KMS-11 (cell line): ENCODE measurements around the gene PLEKHG5.

Experiments used
- H2AFZ ChIP-seq: fragments of 200-600 bp; sonication (generic); 2 replicates; pipeline ENCODE4 v1.6.1; 2016; ENCODE audit warnings: antibody characterized with exemption, mixed run types, low read depth
- H3K27ac ChIP-seq: fragments of 200-600 bp; sonication (generic); 2 replicates; pipeline ENCODE4 v1.6.1; 2016; ENCODE audit warnings: mild to moderate bottlenecking, mixed run types
- H3K27me3 ChIP-seq: fragments of 200-600 bp; sonication (generic); 2 replicates; pipeline ENCODE4 v1.6.1; 2017; ENCODE audit warnings: mild to moderate bottlenecking, low read depth, mixed run types, moderate library complexity; ENCODE audit not compliant: insufficient read depth
- H3K36me3 ChIP-seq: fragments of 200-600 bp; sonication (generic); 2 replicates; pipeline ENCODE4 v1.6.1; 2017; ENCODE audit warnings: mild to moderate bottlenecking, mixed run types; ENCODE audit not compliant: insufficient read depth
- H3K4me1 ChIP-seq: fragments of 200-600 bp; sonication (generic); 2 replicates; pipeline ENCODE4 v1.6.1; 2016; ENCODE audit warnings: mild to moderate bottlenecking, low read depth, mixed run types; ENCODE audit not compliant: poor library complexity, severe bottlenecking
- H3K4me2 ChIP-seq: fragments of 200-600 bp; sonication (generic); 2 replicates; pipeline ENCODE4 v1.7.0; 2016; ENCODE audit warnings: mild to moderate bottlenecking, mixed run types
- H3K4me3 ChIP-seq: fragments of 200-600 bp; sonication (generic); IDR thresholded peaks from 2 replicates; pipeline ENCODE4 v1.6.1; 2017; ENCODE audit warnings: low read depth, low read length, mixed read lengths; ENCODE audit not compliant: insufficient read depth
- H3K79me2 ChIP-seq: fragments of 200-600 bp; sonication (generic); 2 replicates; pipeline ENCODE4 v1.6.1; 2016; ENCODE audit warnings: low read depth, mixed run types; ENCODE audit not compliant: insufficient read depth
- H3K9ac ChIP-seq: fragments of 200-600 bp; sonication (generic); 2 replicates; pipeline ENCODE4 v1.6.1; 2016; ENCODE audit warnings: mild to moderate bottlenecking, mixed run types
- H4K20me1 ChIP-seq: fragments of 200-600 bp; sonication (generic); 2 replicates; pipeline ENCODE4 v1.6.1; 2016; ENCODE audit warnings: mild to moderate bottlenecking, mixed run types; ENCODE audit not compliant: insufficient read depth
- CTCF ChIP-seq: fragments of 200-600 bp; sonication (generic); conservative IDR thresholded peaks from 2 replicates; pipeline ENCODE4 v1.6.1; 2017; ENCODE audit warnings: low read depth, mild to moderate bottlenecking, antibody characterized with exemption, low read length, moderate library complexity, mixed read lengths

The PLEKHG5 gene

GRCh38 chr1:6417961-6418667 is 73.4 kb downstream of the PLEKHG5 start:
- H3K4me2 ChIP-seq, result no peak overlapping the region
- H3K4me1 ChIP-seq, result peaks cover 11% of the 10 kb centered on the region
- no peak overlapping the region for H2AFZ ChIP-seq
- H3K79me2 ChIP-seq, result no peaks in the 10 kb centered on the region
- peaks cover 79% of the 10 kb centered on the region for H3K27me3 ChIP-seq
- H3K36me3 ChIP-seq, result no peaks in the 10 kb centered on the region
- H4K20me1 ChIP-seq, result no peaks in the 10 kb centered on the region
- H3K4me3 ChIP-seq, result no peak overlapping the region
- TF ChIP-seq CTCF, result no peak
- no peak overlapping the region for H3K9ac ChIP-seq
- no peak overlapping the region for H3K27ac ChIP-seq
